ENCODE results near the gene BACH2. TPM values are rescaled to one million over a fixed set of nuclear protein-coding genes. Genes with fewer than 3 reads are reported as not detected.
A peak's percentile ranks its signal among the peaks of the same experiment; 100 is the strongest.

BACH2 gene
- total and polyA plus RNA-seq, 2 of the 4 experiments (the other 2 are of a cell fraction): 1.3 to 1.4 TPM

- no peak overlapping the region for H2BK120ac ChIP-seq (ENCODE audit: low read depth, low read length)
- no peak overlapping the region for H2AK9ac ChIP-seq (replicated peaks; ENCODE audit: low read depth, low read length, poor library complexity)
- H2AK5ac ChIP-seq (ENCODE audit: low read depth, low read length): no peak overlapping the region
- WGBS, 2 experiments (ENCODE audit: extremely low coverage in 2 of 2, insufficient read length in 1 of 2): no CpG with 5 or more reads among the region's 2 CpGs
- H3K23ac ChIP-seq (ENCODE audit: low read depth, low read length): no peak overlapping the region
- H3K36me3 ChIP-seq (ENCODE audit: control insufficient read depth, insufficient read depth, low read length): no peaks in the 10 kb centered on the region
- H2BK15ac ChIP-seq (ENCODE audit: low read depth, low read length): no peak overlapping the region
- H4K20me1 ChIP-seq (ENCODE audit: insufficient read depth, low read length): no peaks in the 10 kb centered on the region
- dilution Hi-C loops (cut with HindIII; ENCODE audit: low sequenced_read_pairs, unreplicated experiment): no loop called here
- TF ChIP-seq, protein P1, sequence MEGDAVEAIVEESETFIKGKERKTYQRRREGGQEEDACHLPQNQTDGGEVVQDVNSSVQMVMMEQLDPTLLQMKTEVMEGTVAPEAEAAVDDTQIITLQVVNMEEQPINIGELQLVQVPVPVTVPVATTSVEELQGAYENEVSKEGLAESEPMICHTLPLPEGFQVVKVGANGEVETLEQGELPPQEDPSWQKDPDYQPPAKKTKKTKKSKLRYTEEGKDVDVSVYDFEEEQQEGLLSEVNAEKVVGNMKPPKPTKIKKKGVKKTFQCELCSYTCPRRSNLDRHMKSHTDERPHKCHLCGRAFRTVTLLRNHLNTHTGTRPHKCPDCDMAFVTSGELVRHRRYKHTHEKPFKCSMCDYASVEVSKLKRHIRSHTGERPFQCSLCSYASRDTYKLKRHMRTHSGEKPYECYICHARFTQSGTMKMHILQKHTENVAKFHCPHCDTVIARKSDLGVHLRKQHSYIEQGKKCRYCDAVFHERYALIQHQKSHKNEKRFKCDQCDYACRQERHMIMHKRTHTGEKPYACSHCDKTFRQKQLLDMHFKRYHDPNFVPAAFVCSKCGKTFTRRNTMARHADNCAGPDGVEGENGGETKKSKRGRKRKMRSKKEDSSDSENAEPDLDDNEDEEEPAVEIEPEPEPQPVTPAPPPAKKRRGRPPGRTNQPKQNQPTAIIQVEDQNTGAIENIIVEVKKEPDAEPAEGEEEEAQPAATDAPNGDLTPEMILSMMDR (conservative IDR thresholded peaks at IDR 0.05; ENCODE audit: low read depth, low read length): no peak
- TF ChIP-seq ELK1 (IDR thresholded peaks at IDR 0.05; ENCODE audit: borderline replicate concordance, low read depth, low read length) (no peak), RAD21 (IDR thresholded peaks at IDR 0.05; ENCODE audit: low read length) (no peak), NFE2L2 (IDR thresholded peaks at IDR 0.05; ENCODE audit: low read depth, low read length) (no peak), MAFK (IDR thresholded peaks at IDR 0.05; ENCODE audit: low read depth, low read length) (no peak), RCOR1 (IDR thresholded peaks at IDR 0.05; ENCODE audit: insufficient replicate concordance, low read length) (no peak), MXI1 (IDR thresholded peaks at IDR 0.05; ENCODE audit: borderline replicate concordance, low read depth, low read length) (no peak), POLR2A (IDR thresholded peaks at IDR 0.05; ENCODE audit: low read depth, low read length) (no peak), CEBPB (IDR thresholded peaks at IDR 0.05; ENCODE audit: low read depth, low read length) (no peak), MAZ (IDR thresholded peaks at IDR 0.05; ENCODE audit: borderline replicate concordance, low read depth, low read length) (no peak), SMC3 (IDR thresholded peaks at IDR 0.05; ENCODE audit: low read depth, low read length) (no peak)
- H4K8ac ChIP-seq (ENCODE audit: low read depth in 2 of 2, low read length in 2 of 2): no peak overlapping the region
- DNase-seq: peak; percentile 50
- no peak overlapping the region for H3K56ac ChIP-seq (ENCODE audit: extremely low read depth, insufficient read depth, low read length)
- H3K27me3 ChIP-seq (ENCODE audit: control insufficient read depth, insufficient read depth, low read length): no peaks in the 10 kb centered on the region
- H2BK5ac ChIP-seq (ENCODE audit: low read depth, low read length, poor library complexity, severe bottlenecking): no peak overlapping the region
- no peak overlapping the region for H3K14ac ChIP-seq (replicated peaks; ENCODE audit: low read depth, low read length)
- peak; percentile 65 for ATAC-seq (ENCODE audit: low read depth)
- no peak overlapping the region for H3K4me2 ChIP-seq (ENCODE audit: low read depth, low read length)
- no peak overlapping the region for H3K4ac ChIP-seq (ENCODE audit: low read depth, low read length)
- no peak overlapping the region for H4K5ac ChIP-seq (ENCODE audit: low read depth, low read length)
- H3K9me1 ChIP-seq (ENCODE audit: insufficient read depth, low read length): no peaks in the 10 kb centered on the region
- H3K79me1 ChIP-seq (ENCODE audit: low read depth in 1 of 2, low read length in 2 of 2): no peaks in the 10 kb centered on the region
- H3K4me3 ChIP-seq (ENCODE audit: insufficient read depth, low read depth, low read length): no peak overlapping the region
- intact Hi-C loops (cut with micrococcal nuclease): no loop called here
- no peak overlapping the region for H3K18ac ChIP-seq (ENCODE audit: low read depth, low read length)
- BruUV-seq (replicated peaks): no TSS peak
- no peaks in the 10 kb centered on the region for H3K4me1 ChIP-seq (ENCODE audit: control insufficient read depth, insufficient read depth, low read length)
- H3K27ac ChIP-seq (ENCODE audit: insufficient read depth, low read length): no peak overlapping the region
- no peaks in the 10 kb centered on the region for H3K9me3 ChIP-seq (ENCODE audit: control insufficient read depth, insufficient read depth, low read length)
- no peak overlapping the region for H3K9ac ChIP-seq (ENCODE audit: low read depth, low read length)
- no peak overlapping the region for H2AFZ ChIP-seq (replicated peaks; ENCODE audit: low read length, poor library complexity)
- no peak overlapping the region for H2BK20ac ChIP-seq (ENCODE audit: low read depth, low read length)
- POLR2A ChIA-PET (ENCODE audit: unreplicated experiment): no interaction called here
- CTCF ChIA-PET: interaction anchor here (0.6 kb wide), 1 partner anchor 411 kb away, joined by 5 read pairs; no protein-coding TSS in a partner anchor
- in situ Hi-C loops (cut with MboI; ENCODE audit: low sequenced_read_pairs): no loop called here
- H4K91ac ChIP-seq (ENCODE audit: insufficient read depth, low read depth, low read length): no peak overlapping the region
Measured at GRCh38 chr6:90250405-90250804, 46.2 kb downstream of the BACH2 start.
